ENCODE measurements around the gene DNAJB2. TPM values are rescaled to one million over a fixed set of nuclear protein-coding genes. Genes with fewer than 3 reads are reported as not detected.
"Not testable (repeated sequence)": the region's sequence is repeated elsewhere in the genome, so short reads cannot be mapped to it uniquely, and the experiment has no call there.

Gene DNAJB2
- total and polyA plus RNA-seq, 7 donors = 27.4 to 73.9 (median 42.1) TPM

DNA sequence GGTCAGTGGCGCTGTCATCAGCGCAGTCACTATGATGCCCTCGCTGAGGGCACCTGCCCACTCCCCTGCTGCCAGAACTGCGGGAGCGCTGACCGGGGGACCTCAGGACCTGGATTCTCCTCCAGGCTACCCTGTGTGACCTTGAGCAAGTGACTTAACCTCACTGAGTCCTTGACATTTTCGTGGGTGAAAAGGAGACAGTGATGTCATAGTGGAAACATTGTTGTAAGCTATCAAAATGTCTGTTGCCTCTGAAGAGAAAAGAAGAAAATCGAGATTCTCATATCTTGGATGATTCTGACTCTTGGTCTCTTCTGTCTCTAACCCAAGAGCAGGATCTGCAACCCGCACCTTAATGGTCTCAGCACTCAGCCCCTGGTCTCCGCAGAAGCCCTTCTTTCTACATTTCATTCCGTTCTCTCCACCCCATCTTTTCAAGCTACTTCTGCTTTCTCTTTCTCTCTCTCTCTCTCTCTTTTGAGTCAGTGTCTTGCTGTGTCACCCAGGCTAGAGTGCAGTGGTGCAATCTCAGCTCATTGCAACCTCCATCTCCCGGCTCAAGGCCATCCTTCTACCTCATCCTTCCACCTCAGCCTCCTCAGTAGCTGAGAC is 24.5 kb upstream of the DNAJB2 start:
- peak overlapping the region; percentile 56 to 74 (median 60) for H3K4me3 ChIP-seq
- peaks cover 0 to 16% (median 0%) of the 10 kb centered on the region in 4 donors for H3K36me3 ChIP-seq
- no peak for TF ChIP-seq POLR2AphosphoS5 (IDR thresholded peaks at IDR 0.05)
- TF ChIP-seq EP300 (IDR thresholded peaks at IDR 0.05) = no peak
- TF ChIP-seq, protein P1, sequence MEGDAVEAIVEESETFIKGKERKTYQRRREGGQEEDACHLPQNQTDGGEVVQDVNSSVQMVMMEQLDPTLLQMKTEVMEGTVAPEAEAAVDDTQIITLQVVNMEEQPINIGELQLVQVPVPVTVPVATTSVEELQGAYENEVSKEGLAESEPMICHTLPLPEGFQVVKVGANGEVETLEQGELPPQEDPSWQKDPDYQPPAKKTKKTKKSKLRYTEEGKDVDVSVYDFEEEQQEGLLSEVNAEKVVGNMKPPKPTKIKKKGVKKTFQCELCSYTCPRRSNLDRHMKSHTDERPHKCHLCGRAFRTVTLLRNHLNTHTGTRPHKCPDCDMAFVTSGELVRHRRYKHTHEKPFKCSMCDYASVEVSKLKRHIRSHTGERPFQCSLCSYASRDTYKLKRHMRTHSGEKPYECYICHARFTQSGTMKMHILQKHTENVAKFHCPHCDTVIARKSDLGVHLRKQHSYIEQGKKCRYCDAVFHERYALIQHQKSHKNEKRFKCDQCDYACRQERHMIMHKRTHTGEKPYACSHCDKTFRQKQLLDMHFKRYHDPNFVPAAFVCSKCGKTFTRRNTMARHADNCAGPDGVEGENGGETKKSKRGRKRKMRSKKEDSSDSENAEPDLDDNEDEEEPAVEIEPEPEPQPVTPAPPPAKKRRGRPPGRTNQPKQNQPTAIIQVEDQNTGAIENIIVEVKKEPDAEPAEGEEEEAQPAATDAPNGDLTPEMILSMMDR (IDR thresholded peaks at IDR 0.05) = no peak
- no peak for TF ChIP-seq POLR2A (IDR thresholded peaks at IDR 0.05)
- intact Hi-C loops (cut with DNase I) = loop anchor here (2.0 to 5.0 kb wide), 2 partner anchors 37 to 40 kb away; partner anchors contain the start of gene ABCB6
- H3K9me3 ChIP-seq = no peaks in the 10 kb centered on the region
- 13 to 25% methylated on average over 12 of the region's 12 CpGs for WGBS, 2 donors
- no peaks in the 10 kb centered on the region for H3K27me3 ChIP-seq
- H3K4me1 ChIP-seq = peaks cover 0 to 45% (median 37%) of the 10 kb centered on the region in 4 donors
- peak overlapping the region; percentile 79 to 87 (median 84) for H3K27ac ChIP-seq
- DNase-seq = no peak

DNA sequence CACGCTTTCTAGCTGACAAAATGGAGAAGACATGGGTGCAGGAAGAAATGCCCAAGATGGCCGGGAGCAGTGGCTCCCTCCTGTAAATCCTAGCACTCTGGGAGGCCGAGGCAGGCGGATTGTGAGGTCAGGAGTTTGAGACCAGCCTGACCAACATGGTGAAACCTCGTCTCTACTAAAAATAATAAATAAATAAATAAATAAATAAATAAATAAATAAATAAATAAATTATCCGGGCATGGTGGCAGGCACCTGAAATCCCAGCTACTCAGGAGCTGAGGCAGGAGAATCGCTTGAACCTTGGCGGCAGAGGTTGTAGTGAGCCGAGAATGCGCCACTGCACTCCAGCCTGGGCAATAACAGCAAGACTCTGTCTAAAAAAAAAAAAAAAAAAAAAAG is 20.2 kb upstream of the DNAJB2 start:
- H3K4me1 ChIP-seq = peaks cover 0 to 10% (median 7%) of the 10 kb centered on the region in 4 donors
- H3K9me3 ChIP-seq; intact Hi-C loops (cut with DNase I); H3K27me3 ChIP-seq; H3K27ac ChIP-seq; H3K36me3 ChIP-seq; DNase-seq; H3K4me3 ChIP-seq: not testable (repeated sequence)
- WGBS, 2 donors = 83 to 93% methylated on average over 10 of the region's 10 CpGs

DNA sequence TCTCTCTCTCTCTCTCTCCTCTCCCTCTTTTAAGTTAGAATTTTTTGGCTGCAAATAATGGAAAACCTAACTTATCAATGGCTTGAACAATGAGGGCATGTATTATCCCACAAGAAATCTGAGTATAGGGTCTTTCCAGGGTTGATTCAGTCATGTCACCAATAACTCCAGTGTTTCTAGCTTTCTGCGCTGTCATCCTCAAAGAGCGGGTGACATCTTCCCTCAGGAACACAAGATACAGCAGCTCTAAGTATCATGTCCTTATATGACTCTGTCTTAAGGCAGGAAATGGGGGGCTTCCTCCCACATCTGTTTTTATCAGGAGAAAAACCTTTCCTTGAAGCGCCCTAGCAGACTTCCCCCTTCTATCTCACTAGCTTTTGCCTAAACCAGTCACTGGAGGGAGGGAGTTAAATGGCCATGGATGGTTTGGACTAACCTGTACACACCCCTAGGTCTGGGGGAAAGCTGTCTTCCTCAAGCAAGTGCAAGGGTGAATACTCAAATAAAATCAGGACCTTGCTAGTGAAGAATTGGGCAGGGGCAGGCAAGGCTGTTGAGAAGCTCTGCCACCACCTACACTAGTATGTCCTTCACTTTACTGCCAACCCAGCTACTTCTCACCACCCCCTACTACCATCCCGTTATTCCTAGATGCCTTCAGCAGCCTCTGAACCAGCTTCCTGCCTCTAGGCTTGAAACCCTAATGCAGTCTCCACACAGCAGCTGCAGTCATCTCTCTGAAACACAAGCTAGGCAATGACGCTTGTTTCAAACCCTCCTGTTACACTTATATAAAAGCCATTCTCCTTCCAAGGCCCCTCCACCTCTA is 17.9 kb upstream of the DNAJB2 start:
- Histone ChIP-seq H3K4me3 (no peak overlapping the region), H3K4me1 (no peaks in the 10 kb centered on the region), H3K9me3 (no peaks in the 10 kb centered on the region), H3K36me3 (no peaks in the 10 kb centered on the region), H3K27ac (no peak overlapping the region), H3K27me3 (peaks cover 0 to 4% (median 0%) of the 10 kb centered on the region in 3 donors)
- no peak for DNase-seq
- 63 to 79% methylated on average over 5 of the region's 5 CpGs for WGBS, 2 donors
- TF ChIP-seq EP300 (IDR thresholded peaks at IDR 0.05) (no peak), POLR2A (IDR thresholded peaks at IDR 0.05) (no peak), POLR2AphosphoS5 (IDR thresholded peaks at IDR 0.05) (no peak)
- TF ChIP-seq, protein P1 (IDR thresholded peaks at IDR 0.05) = no peak
- intact Hi-C loops (cut with DNase I) = no loop called here

DNA sequence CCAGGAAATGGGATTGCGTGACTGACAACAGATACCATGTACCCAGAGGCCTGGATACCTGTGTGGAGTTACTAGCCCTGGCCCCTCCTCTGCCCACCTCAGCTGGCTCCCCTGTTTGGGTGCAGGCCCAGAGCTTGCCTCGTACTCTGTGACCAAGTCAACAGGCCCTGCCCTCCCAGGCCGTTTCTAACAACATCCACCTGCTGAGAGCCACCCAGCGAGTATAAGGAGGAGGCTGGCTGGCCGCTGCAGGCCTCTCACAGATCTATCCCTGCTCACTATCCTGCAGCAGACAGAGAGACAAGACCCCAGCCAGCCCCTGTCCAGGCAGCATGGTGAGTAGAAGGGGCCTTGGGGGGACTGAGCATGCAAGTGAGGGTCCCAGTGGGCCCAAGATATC is 12.9 kb upstream of the DNAJB2 start:
- no peak for DNase-seq
- Histone ChIP-seq H3K4me1 (no peaks in the 10 kb centered on the region), H3K27ac (no peak overlapping the region), H3K9me3 (no peaks in the 10 kb centered on the region), H3K36me3 (no peaks in the 10 kb centered on the region), H3K27me3 (peaks cover 0 to 4% (median 0%) of the 10 kb centered on the region in 3 donors), H3K4me3 (no peak overlapping the region)
- TF ChIP-seq EP300 (IDR thresholded peaks at IDR 0.05) (no peak), POLR2AphosphoS5 (IDR thresholded peaks at IDR 0.05) (no peak), POLR2A (IDR thresholded peaks at IDR 0.05) (no peak)
- TF ChIP-seq, protein P1 (IDR thresholded peaks at IDR 0.05) = no peak
- WGBS, 2 donors = 72 to 77% methylated on average over 5 of the region's 5 CpGs
- intact Hi-C loops (cut with DNase I) = loop anchor here (5.0 kb wide), 1 partner anchor 36 kb away; no protein-coding TSS in a partner anchor

DNA sequence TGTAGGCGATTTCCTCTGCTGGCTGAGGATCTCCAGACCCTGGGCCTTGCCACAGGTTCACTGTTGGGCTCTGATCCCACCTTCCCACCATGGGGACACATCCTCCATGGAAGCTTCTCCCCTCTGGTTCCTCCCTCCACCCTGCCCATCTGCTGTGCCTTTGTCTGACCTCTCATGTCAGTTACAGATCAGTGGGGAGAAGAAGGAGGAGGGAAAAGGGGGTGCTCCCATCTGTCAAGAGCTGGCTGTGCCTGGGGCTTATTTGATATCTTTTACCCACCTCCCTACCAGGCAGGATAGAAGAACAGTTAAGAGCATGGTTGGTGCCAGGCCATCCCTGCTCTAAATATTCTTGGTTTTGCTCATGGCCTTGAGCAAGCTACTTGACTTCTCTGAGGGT is 12.3 kb upstream of the DNAJB2 start:
- intact Hi-C loops (cut with DNase I) = loop anchor here (5.0 kb wide), 1 partner anchor 35 kb away; no protein-coding TSS in a partner anchor
- H3K4me1 ChIP-seq = no peaks in the 10 kb centered on the region
- H3K36me3 ChIP-seq = no peaks in the 10 kb centered on the region
- H3K9me3 ChIP-seq = no peaks in the 10 kb centered on the region
- no peak overlapping the region for H3K27ac ChIP-seq
- WGBS, 2 donors = 82 to 97% methylated on average over 1 of the region's 1 CpG
- TF ChIP-seq, protein P1 (IDR thresholded peaks at IDR 0.05) = no peak
- TF ChIP-seq POLR2A (IDR thresholded peaks at IDR 0.05) (no peak), POLR2AphosphoS5 (IDR thresholded peaks at IDR 0.05) (no peak), EP300 (IDR thresholded peaks at IDR 0.05) (no peak)
- H3K4me3 ChIP-seq = no peak overlapping the region
- H3K27me3 ChIP-seq = peaks cover 0 to 4% (median 0%) of the 10 kb centered on the region in 3 donors
- no peak for DNase-seq

All from sigmoid colon (tissue), 7 donors.